Duodenal mucosa (tissue), 2 donors: ENCODE data around the gene TCAP.
"Not testable (repeated sequence)": the region's sequence is repeated elsewhere in the genome, so short reads cannot be mapped to it uniquely, and the experiment has no call there.

ENCODE experiments used
- H3K27ac ChIP-seq: one replicate; pipeline ENCODE4 v1.7.0; 2013; ENCODE audit warnings: low read depth, low read length
- H3K27me3 ChIP-seq, 2 donors: one replicate each; pipeline ENCODE4 v1.7.0; 2013; ENCODE audit warnings: low read length in 2 of 2, control low read depth in 1 of 2; ENCODE audit not compliant: insufficient read depth in 2 of 2, control insufficient read depth in 1 of 2
- H3K36me3 ChIP-seq, 2 donors: one replicate each; pipeline ENCODE4 v1.7.0; 2013; ENCODE audit warnings: low read length in 2 of 2, control low read depth in 1 of 2; ENCODE audit not compliant: insufficient read depth in 2 of 2, control insufficient read depth in 1 of 2
- H3K4me1 ChIP-seq, 2 donors: one replicate each; pipeline ENCODE4 v1.7.0; 2013; ENCODE audit warnings: low read length in 2 of 2, control low read depth in 1 of 2; ENCODE audit not compliant: insufficient read depth in 2 of 2, control insufficient read depth in 1 of 2
- H3K4me3 ChIP-seq, 2 donors: one replicate each; pipeline ENCODE4 v1.7.0; 2013; ENCODE audit warnings: low read length in 2 of 2, low read depth in 1 of 2
- H3K9ac ChIP-seq, 2 donors: one replicate each; pipeline ENCODE4 v1.7.0; 2013; ENCODE audit warnings: low read length in 2 of 2, low read depth in 1 of 2
- H3K9me3 ChIP-seq, 2 donors: one replicate each; pipeline ENCODE4 v1.7.0; 2013; ENCODE audit warnings: low read length in 2 of 2, control low read depth in 1 of 2; ENCODE audit not compliant: control insufficient read depth in 1 of 2

The TCAP gene

DNA sequence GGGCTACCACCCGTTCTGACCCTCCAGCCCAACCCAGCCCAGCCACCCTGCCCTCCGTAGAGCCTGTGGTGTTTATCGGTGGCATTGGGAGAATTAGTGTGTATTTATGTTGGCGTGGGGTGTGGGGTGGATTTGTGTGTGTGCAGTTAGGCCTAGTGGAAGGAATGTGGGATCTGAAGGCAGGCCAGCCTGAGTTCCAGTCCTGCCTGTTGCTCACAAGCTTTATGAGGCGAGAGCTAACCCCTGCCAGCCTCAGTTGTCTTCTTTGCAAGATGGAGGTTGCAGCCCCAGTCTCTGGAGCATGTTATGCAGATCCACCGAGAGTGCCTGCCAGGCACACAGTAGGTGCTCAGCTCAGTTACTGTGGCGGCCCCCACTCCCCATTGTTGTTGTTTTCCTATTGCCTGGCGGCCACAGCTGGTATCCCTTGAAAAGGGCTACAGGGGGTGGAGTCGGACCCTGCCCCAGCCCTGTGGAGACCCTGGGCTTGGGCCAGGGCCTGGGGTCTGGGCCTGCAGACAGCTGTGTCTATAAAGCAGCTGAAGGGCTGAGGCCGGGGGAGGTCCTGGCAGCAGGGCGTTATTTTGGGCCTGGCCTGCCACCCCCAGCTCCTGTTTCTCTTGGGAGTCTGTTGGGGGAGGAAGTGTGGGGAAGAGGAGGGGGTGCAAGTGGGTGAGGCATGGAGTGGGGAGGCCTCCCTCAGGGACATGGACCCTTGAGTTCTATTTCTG lies 39.8 kb downstream of the TCAP start:
- H3K36me3 ChIP-seq, result peaks cover 18 to 31% of the 10 kb centered on the region in 2 donors
- H3K27ac ChIP-seq, result peak overlapping the region; percentile 88
- peaks cover 58 to 61% of the 10 kb centered on the region in 2 donors for H3K4me1 ChIP-seq
- peak overlapping the region; percentile 49 to 77 for H3K9ac ChIP-seq
- H3K4me3 ChIP-seq, result peak overlapping the region in 1 of 2 donors; percentile 58
- no peaks in the 10 kb centered on the region for H3K27me3 ChIP-seq
- no peaks in the 10 kb centered on the region for H3K9me3 ChIP-seq

DNA sequence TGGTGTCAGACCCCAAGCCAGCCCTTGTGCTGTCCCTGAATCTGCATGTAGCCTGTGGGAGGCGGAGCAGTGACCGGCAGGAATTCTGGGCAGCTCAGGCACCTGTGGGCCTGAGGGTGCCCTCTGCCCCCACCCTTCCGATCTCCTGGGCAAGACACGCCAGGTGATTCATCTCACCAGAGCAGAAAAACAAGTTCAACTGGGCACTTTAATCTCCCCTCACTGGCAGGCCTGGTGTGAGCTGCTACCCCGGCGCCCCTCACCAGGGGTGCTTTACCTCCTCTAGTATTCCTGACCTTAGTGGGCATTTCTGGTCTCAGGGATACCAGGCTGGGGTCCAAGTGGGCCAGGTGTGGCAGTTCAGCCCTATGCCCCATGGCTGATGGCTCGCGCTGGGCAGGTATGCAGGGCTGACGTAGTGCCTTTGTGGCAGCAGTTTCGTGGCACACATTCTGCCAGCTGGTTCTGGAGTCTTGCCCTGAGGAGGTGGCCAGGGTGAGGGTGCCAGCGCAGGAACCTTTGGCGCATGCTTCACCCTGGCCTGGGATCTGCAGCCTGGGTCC lies 40.7 kb downstream of the TCAP start:
- peak overlapping the region; percentile 49 to 77 for H3K9ac ChIP-seq

DNA sequence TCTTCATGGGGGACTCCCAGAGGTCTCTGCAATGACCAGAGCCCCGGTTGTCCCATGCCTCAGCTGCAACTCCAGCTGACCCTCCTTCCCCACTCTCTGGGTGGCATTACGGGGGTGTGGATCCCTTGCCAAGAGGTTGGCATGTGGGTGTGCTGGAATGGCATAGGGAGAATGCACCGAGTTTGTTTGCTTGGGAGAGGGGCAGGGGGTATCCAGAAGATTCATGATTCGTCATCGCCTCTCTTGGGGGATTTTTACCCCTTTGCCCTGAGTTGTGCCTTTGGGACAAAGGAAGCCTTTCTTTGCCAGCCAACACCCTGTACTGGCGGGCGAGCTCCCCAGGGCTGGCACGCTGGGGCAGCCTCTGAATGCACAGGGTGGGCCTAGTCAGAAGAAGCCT lies 41.2 kb downstream of the TCAP start:
- H3K9me3 ChIP-seq, result no peaks in the 10 kb centered on the region
- H3K27ac ChIP-seq, result peak overlapping the region; percentile 88
- no peaks in the 10 kb centered on the region for H3K27me3 ChIP-seq
- H3K4me3 ChIP-seq, result peak overlapping the region; percentile 25 to 50
- H3K4me1 ChIP-seq, result peaks cover 58% of the 10 kb centered on the region in 2 donors
- H3K9ac ChIP-seq, result peak overlapping the region in 1 of 2 donors; percentile 41
- peaks cover 25 to 42% of the 10 kb centered on the region in 2 donors for H3K36me3 ChIP-seq

More for the DNA sequence above, 40.7 kb downstream of the TCAP start:
- H3K36me3 ChIP-seq, result peaks cover 25 to 39% of the 10 kb centered on the region in 2 donors
- peak overlapping the region; percentile 88 for H3K27ac ChIP-seq
- H3K4me1 ChIP-seq, result peaks cover 58 to 61% of the 10 kb centered on the region in 2 donors
- no peaks in the 10 kb centered on the region for H3K9me3 ChIP-seq
- no peaks in the 10 kb centered on the region for H3K27me3 ChIP-seq
- peak overlapping the region; percentile 25 to 58 for H3K4me3 ChIP-seq

DNA sequence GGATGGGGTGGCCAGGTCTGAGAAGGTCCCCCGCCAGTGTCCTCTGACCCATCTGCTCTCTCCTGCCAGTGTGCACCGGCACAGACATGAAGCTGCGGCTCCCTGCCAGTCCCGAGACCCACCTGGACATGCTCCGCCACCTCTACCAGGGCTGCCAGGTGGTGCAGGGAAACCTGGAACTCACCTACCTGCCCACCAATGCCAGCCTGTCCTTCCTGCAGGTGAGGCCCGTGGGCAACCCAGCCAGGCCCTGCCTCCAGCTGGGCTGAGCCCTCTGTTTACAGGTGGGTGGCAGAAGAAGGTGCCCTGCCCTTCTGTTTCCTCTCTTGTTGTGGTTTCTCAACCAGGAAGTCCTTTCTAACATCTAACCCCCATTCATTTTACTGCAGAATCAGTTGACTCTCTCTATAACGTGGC lies 41.8 kb downstream of the TCAP start:
- Histone ChIP-seq H3K27ac (peak overlapping the region; percentile 70), H3K9ac (peak overlapping the region; percentile 33 to 41), H3K9me3 (no peaks in the 10 kb centered on the region), H3K36me3 (peaks cover 31 to 47% of the 10 kb centered on the region in 2 donors), H3K4me3 (peak overlapping the region in 1 of 2 donors; percentile 50), H3K27me3 (no peaks in the 10 kb centered on the region), H3K4me1 (peaks cover 52 to 55% of the 10 kb centered on the region in 2 donors)

DNA sequence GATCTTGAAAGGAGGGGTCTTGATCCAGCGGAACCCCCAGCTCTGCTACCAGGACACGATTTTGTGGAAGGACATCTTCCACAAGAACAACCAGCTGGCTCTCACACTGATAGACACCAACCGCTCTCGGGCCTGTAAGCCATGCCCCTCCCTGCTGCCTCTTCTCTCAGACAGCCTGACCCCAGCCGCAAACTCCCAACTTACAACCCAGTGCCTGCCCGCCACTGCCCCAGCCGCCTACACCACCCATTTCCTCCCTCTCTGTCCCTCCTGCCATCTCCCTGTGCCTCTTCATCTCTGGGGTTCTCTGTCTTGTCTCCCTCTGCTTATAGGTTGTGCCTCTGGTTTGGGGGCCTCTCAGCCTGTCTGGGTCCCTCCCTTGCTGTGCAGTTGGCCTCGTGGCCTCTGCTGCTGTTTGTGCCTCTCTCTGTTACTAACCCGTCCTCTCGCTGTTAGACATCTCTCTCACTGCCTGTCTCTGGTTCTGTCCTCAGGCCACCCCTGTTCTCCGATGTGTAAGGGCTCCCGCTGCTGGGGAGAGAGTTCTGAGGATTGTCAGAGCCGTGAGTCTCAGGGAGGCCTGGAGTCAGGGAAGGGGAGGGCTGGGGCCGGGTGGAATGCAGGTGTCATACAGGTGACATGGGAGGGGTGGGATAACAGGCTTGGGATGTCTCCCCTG lies 44.3 kb downstream of the TCAP start:
- H3K9ac ChIP-seq, result no peak overlapping the region
- H3K4me3 ChIP-seq, result no peak overlapping the region
- peaks cover 29 to 31% of the 10 kb centered on the region in 2 donors for H3K4me1 ChIP-seq
- H3K9me3 ChIP-seq, result no peaks in the 10 kb centered on the region
- H3K36me3 ChIP-seq, result peaks cover 38 to 65% of the 10 kb centered on the region in 2 donors
- no peaks in the 10 kb centered on the region for H3K27me3 ChIP-seq
- H3K27ac ChIP-seq, result no peak overlapping the region

DNA sequence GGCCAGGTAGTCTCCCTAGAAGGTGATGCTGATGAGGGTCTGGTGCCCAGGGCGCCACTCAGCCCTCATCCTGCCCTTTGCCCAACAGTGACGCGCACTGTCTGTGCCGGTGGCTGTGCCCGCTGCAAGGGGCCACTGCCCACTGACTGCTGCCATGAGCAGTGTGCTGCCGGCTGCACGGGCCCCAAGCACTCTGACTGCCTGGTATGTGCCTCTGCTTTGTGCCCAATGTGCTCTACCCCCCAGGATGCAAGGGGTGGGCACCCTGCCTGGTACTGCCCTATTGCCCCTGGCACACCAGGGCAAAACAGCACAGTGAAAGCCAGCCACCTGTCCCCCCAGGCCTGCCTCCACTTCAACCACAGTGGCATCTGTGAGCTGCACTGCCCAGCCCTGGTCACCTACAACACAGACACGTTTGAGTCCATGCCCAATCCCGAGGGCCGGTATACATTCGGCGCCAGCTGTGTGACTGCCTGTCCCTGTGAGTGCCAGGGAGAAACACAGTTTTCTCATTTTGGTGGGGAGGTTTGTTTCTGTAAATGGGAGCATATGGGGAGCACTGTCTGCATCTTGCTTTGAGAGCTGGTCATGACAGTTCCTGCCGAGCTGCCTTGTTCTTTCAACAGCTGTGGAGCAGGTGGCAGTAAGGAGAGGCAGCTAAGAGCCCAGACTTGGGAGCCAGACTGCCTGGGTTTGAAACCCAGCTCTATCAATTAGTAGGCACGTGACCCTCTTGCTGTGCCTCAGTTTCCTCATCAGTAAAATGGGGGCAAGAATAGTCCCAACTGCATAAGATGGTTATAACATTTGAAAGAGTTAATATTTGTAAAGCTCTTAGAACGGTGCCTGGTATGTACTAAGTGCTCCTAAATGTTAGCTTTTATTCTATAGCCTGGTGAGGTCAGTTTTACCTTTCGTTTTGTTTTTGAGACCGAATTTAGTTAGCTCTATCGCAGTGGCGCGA lies 45.1 kb downstream of the TCAP start:
- Histone ChIP-seq H3K9me3 (no peaks in the 10 kb centered on the region), H3K4me3 (no peak overlapping the region), H3K27ac (no peak overlapping the region), H3K27me3 (no peaks in the 10 kb centered on the region), H3K36me3 (peaks cover 41 to 70% of the 10 kb centered on the region in 2 donors), H3K4me1 (peaks cover 21 to 23% of the 10 kb centered on the region in 2 donors), H3K9ac (no peak overlapping the region)

DNA sequence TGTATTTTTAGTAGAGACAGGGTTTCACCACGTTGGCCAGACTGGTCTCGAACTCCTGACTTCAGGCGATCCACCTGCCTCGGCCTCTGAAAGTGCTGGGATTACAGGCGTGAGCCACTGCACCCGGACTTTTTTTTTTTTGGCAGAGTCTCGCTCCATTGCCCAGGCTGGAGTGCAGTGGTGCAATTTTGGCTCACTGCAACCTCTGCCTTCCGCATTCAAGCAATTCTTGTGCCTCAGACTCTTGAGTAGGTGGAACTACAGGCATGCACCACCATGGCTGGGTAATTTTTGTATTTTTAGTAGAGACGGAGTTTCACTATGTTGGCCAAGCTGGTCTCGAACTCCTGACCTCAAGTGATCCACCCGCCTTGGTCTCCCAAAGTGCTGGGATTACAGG lies 45.9 kb downstream of the TCAP start:
- H3K27ac ChIP-seq, H3K9me3 ChIP-seq, H3K4me3 ChIP-seq, H3K27me3 ChIP-seq, H3K9ac ChIP-seq: not testable (repeated sequence)
- peaks cover 49 to 78% of the 10 kb centered on the region in 2 donors for H3K36me3 ChIP-seq
- peaks cover 17 to 19% of the 10 kb centered on the region in 2 donors for H3K4me1 ChIP-seq

DNA sequence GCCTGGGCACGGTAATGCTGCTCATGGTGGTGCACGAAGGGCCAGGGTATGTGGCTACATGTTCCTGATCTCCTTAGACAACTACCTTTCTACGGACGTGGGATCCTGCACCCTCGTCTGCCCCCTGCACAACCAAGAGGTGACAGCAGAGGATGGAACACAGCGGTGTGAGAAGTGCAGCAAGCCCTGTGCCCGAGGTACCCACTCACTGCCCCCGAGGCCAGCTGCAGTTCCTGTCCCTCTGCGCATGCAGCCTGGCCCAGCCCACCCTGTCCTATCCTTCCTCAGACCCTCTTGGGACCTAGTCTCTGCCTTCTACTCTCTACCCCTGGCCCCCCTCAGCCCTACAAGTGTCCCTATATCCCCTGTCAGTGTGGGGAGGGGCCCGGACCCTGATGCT lies 46.7 kb downstream of the TCAP start:
- Histone ChIP-seq H3K36me3 (peaks cover 53 to 85% of the 10 kb centered on the region in 2 donors), H3K9me3 (no peaks in the 10 kb centered on the region), H3K4me3 (no peak overlapping the region), H3K27me3 (no peaks in the 10 kb centered on the region), H3K9ac (no peak overlapping the region), H3K4me1 (peaks cover 11 to 18% of the 10 kb centered on the region in 2 donors), H3K27ac (no peak overlapping the region)

DNA sequence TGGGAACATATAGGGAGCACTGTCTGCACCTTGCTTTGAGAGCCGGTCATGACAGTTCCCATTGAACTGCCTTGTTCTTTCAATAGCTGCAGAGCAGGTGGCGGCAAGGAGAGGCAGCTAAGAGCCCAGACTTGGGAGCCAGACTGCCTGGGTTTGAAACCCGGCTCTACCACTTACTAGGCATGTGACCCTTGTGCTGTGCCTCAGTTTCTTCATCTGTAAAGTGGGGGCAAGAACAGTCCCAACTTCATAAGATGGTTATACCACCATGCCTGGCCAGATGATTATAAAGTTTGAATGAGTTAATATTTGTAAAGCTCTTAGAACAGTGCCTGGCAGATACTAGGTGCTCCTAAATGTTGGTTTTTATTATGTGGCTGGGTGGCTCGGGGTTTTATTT lies 49.1 kb downstream of the TCAP start:
- no peak overlapping the region for H3K4me3 ChIP-seq
- H3K27me3 ChIP-seq, result no peaks in the 10 kb centered on the region
- H3K9ac ChIP-seq, result no peak overlapping the region
- H3K4me1 ChIP-seq, result peaks cover 5 to 11% of the 10 kb centered on the region in 2 donors
- H3K9me3 ChIP-seq, result no peaks in the 10 kb centered on the region
- no peak overlapping the region for H3K27ac ChIP-seq
- peaks cover 39 to 80% of the 10 kb centered on the region in 2 donors for H3K36me3 ChIP-seq
